Stimulated activated CD4-positive, alpha-beta T cell treated with anti-CD3 and anti-CD28 coated beads, TNF-alpha, amount 100 ng/mL, for 48 hours (primary cell): ENCODE measurements around the gene CHIC2.
A peak's percentile ranks its signal among the peaks of the same experiment; 100 is the strongest.

Experiments used
- DNase-seq, 3 donors: peaks; one replicate each; pipeline ENCODE4 v3.0.0-alpha.2; 2020; ENCODE audit warnings: low read depth in 3 of 3

The CHIC2 gene

GRCh38 chr4:54093324-54094240 is 29.2 kb upstream of the CHIC2 start:
- no peak for DNase-seq

GRCh38 chr4:54092405-54093323 is 28.3 kb upstream of the CHIC2 start:
- DNase-seq = no peak

GRCh38 chr4:54091637-54092404 is 27.4 kb upstream of the CHIC2 start:
- peak; percentile 50 to 63 (median 61) for DNase-seq

GRCh38 chr4:54090804-54091623 is 26.6 kb upstream of the CHIC2 start:
- no peak for DNase-seq

GRCh38 chr4:54090404-54090803 is 26.0 kb upstream of the CHIC2 start:
- DNase-seq = no peak

GRCh38 chr4:54089875-54090274 is 25.5 kb upstream of the CHIC2 start:
- DNase-seq = no peak

- no peak for DNase-seq
Observed at GRCh38 chr4:54085284-54085683, 20.9 kb upstream of the CHIC2 start.

GRCh38 chr4:54082168-54082567 is 17.8 kb upstream of the CHIC2 start:
- no peak for DNase-seq

- DNase-seq = no peak
Observed at GRCh38 chr4:54077812-54078211, 13.4 kb upstream of the CHIC2 start.

- no peak for DNase-seq
Observed at GRCh38 chr4:54076673-54077072, 12.3 kb upstream of the CHIC2 start.

GRCh38 chr4:54074381-54074780 is 10.0 kb upstream of the CHIC2 start:
- DNase-seq = no peak

- DNase-seq = no peak
Observed at GRCh38 chr4:54073271-54073880, 9.0 kb upstream of the CHIC2 start.

- DNase-seq = no peak
Observed at GRCh38 chr4:54067166-54067565, 2.8 kb upstream of the CHIC2 start.

- DNase-seq = no peak
Observed at GRCh38 chr4:54066718-54067129, 2.3 kb upstream of the CHIC2 start.

GRCh38 chr4:54066088-54066415 is 1.6 kb upstream of the CHIC2 start:
- DNase-seq = no peak

- DNase-seq = no peak
Observed at GRCh38 chr4:54065282-54066087, 1.1 kb upstream of the CHIC2 start.

- DNase-seq = no peak
Observed at GRCh38 chr4:54063737-54064316, 578 bp downstream of the CHIC2 start.

GRCh38 chr4:54063229-54063628 is 1.2 kb downstream of the CHIC2 start:
- no peak for DNase-seq

GRCh38 chr4:54062392-54062791 is 2.0 kb downstream of the CHIC2 start:
- no peak for DNase-seq
